ENCODE measurements around the gene TERF2IP.

DNA sequence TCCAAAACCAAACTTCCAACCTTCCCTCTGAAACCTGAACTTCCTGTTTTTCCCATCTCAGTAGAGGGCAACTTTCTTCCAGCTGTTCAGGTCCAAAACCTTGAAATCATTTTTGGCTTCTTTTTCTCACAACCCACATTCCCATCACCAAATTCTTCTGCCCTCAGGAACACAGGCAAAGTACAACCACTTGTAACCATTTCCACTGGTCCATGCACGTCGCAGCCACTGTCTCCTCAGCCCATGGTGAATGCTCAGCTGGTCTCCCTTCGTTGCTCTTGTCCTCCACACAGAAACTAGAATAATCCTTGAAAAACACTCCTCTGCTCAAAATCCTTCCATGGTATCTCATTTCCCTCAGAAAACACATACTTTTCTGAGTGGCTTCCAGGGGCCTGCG is 20.8 kb upstream of the TERF2IP start:
- TF ChIP-seq CTCF (conservative IDR thresholded peaks at IDR 0.05; ENCODE audit: low read depth, low read length) = no peak
- TF ChIP-seq EZH2 (IDR thresholded peaks at IDR 0.05; ENCODE audit: borderline replicate concordance, low read depth, low read length, poor library complexity, severe bottlenecking) = no peak

Data from A673 (cell line).